ENCODE measurements around the gene CLIP2.
A peak's percentile ranks its signal among the peaks of the same experiment; 100 is the strongest.

CLIP2 gene

GRCh38 chr7:74375726-74376220 is 86.6 kb downstream of the CLIP2 start:
- H3K9me3 ChIP-seq (ENCODE audit: control insufficient read depth, insufficient read depth, low read depth, low read length), result no peaks in the 10 kb centered on the region
- no peaks in the 10 kb centered on the region for H3K36me3 ChIP-seq (ENCODE audit: control insufficient read depth in 2 of 2, insufficient read depth in 1 of 2, low read length in 2 of 2)
- CTCF ChIA-PET, result interaction anchor here (0.9 to 1.6 kb wide), 2 partner anchors 25 kb away, joined by 4 to 6 read pairs; no protein-coding TSS in a partner anchor
- TF ChIP-seq MEIS1 (CRISPR knock-in tag; IDR thresholded peaks at IDR 0.05; ENCODE audit: borderline replicate concordance) (no peak), ZNF473 (tag by site-specific recombination; IDR thresholded peaks at IDR 0.05) (no peak), ZBTB26 (tag by site-specific recombination; optimal IDR thresholded peaks at IDR 0.05) (no peak), ZFP69B (tag by site-specific recombination; IDR thresholded peaks at IDR 0.05) (no peak), ZSCAN16 (tag by site-specific recombination; IDR thresholded peaks at IDR 0.05) (no peak), ZNF449 (tag by site-specific recombination; IDR thresholded peaks at IDR 0.05) (no peak), ZNF214 (tag by site-specific recombination; IDR thresholded peaks at IDR 0.05; ENCODE audit: borderline replicate concordance) (no peak), ZNF23 (tag by site-specific recombination; IDR thresholded peaks at IDR 0.05; ENCODE audit: borderline replicate concordance) (no peak), ZBTB6 (tag by site-specific recombination; IDR thresholded peaks at IDR 0.05) (no peak), ZNF221 (tag by site-specific recombination; IDR thresholded peaks at IDR 0.05; ENCODE audit: borderline replicate concordance) (no peak), ZNF658 (tag by site-specific recombination; IDR thresholded peaks at IDR 0.05) (no peak), ZNF248 (tag by site-specific recombination; IDR thresholded peaks at IDR 0.05) (no peak), ZNF18 (tag by site-specific recombination; IDR thresholded peaks at IDR 0.05) (no peak), SP2 (tag by site-specific recombination; IDR thresholded peaks at IDR 0.05) (no peak), ZNF239 (tag by site-specific recombination; IDR thresholded peaks at IDR 0.05) (no peak)
- POLR2A ChIA-PET, result no interaction called here
- H3K27ac ChIP-seq (ENCODE audit: extremely low read depth, low read depth, low read length), result no peak overlapping the region
- H3K4me3 ChIP-seq (ENCODE audit: low read depth, low read length), result no peak overlapping the region
- peaks cover 2% of the 10 kb centered on the region; the same call in 1 of the 2 replicates for H3K4me1 ChIP-seq (ENCODE audit: control insufficient read depth, insufficient read depth, low read length)

GRCh38 chr7:74376256-74377036 is 87.2 kb downstream of the CLIP2 start:
- Histone ChIP-seq H3K4me1 (ENCODE audit: control insufficient read depth, insufficient read depth, low read length) (peaks cover 2% of the 10 kb centered on the region; the same call in 1 of the 2 replicates), H3K36me3 (ENCODE audit: control insufficient read depth in 2 of 2, insufficient read depth in 1 of 2, low read length in 2 of 2) (no peaks in the 10 kb centered on the region), H3K9me3 (ENCODE audit: control insufficient read depth, insufficient read depth, low read depth, low read length) (no peaks in the 10 kb centered on the region), H3K27ac (ENCODE audit: extremely low read depth, low read depth, low read length) (no peak overlapping the region), H3K4me3 (ENCODE audit: low read depth, low read length) (no peak overlapping the region)
- ChIA-PET CTCF (interaction anchor here (0.9 kb wide), 1 partner anchor 25 kb away, joined by 4 read pairs; no protein-coding TSS in a partner anchor), POLR2A (no interaction called here)
- TF ChIP-seq ZIC2 (tag by site-specific recombination; IDR thresholded peaks at IDR 0.05), result peak; percentile 42; the same call in 1 of the 2 replicates
- no peak for TF ChIP-seq WT1 (tag by site-specific recombination; IDR thresholded peaks at IDR 0.05)

Data from HEK293 (cell line).